Neuronal stem cell (in vitro differentiated cells): ENCODE data around the gene MDK.
A peak's percentile ranks its signal among the peaks of the same experiment; 100 is the strongest.

Source experiments
- DNase-seq: peaks from one replicate; pipeline ENCODE4 v3.0.0-alpha.2; 2013; ENCODE audit warnings: low spot score
- H2AFZ ChIP-seq: one replicate; pipeline ENCODE4 v1.6.1; 2013; ENCODE audit warnings: mild to moderate bottlenecking, low read length, inconsistent platforms
- H2AK5ac ChIP-seq: 2 replicates; pipeline ENCODE4 v1.6.1; 2013; ENCODE audit warnings: low read depth, mild to moderate bottlenecking, inconsistent platforms, low read length, moderate library complexity, mixed read lengths
- H2BK120ac ChIP-seq: 2 replicates; pipeline ENCODE4 v1.6.1; 2013; ENCODE audit warnings: low read depth, mild to moderate bottlenecking, inconsistent platforms, low read length, moderate library complexity, mixed read lengths
- H2BK12ac ChIP-seq: one replicate; pipeline ENCODE4 v1.6.1; 2013; ENCODE audit warnings: low read length, inconsistent platforms
- H2BK15ac ChIP-seq: 2 replicates; pipeline ENCODE4 v1.6.1; 2013; ENCODE audit warnings: mild to moderate bottlenecking, low read length, inconsistent platforms, mixed read lengths
- H2BK5ac ChIP-seq: one replicate; pipeline ENCODE4 v1.6.1; 2013; ENCODE audit warnings: inconsistent platforms, mild to moderate bottlenecking, low read length, moderate library complexity
- H3K14ac ChIP-seq: one replicate; pipeline ENCODE4 v1.6.1; 2013; ENCODE audit warnings: low read length, inconsistent platforms
- H3K18ac ChIP-seq: 2 replicates; pipeline ENCODE4 v1.6.1; 2013; ENCODE audit warnings: low read length, inconsistent platforms
- H3K23ac ChIP-seq: 2 replicates; pipeline ENCODE4 v1.6.1; 2013; ENCODE audit warnings: low read depth, mild to moderate bottlenecking, mixed read lengths, low read length, inconsistent platforms; ENCODE audit not compliant: poor library complexity
- H3K27ac ChIP-seq: replicated peaks from 3 replicates; pipeline ENCODE4 v1.5.1; 2013; ENCODE audit warnings: low read length, inconsistent platforms
- H3K27me3 ChIP-seq, 3 experiments: 2 replicates each; pipeline ENCODE4 v1.6.1; 2013; ENCODE audit warnings: low read length in 3 of 3, mild to moderate bottlenecking in 2 of 3, inconsistent platforms in 1 of 3, low read depth in 1 of 3, mixed read lengths in 1 of 3, moderate library complexity in 1 of 3; ENCODE audit not compliant: control insufficient read depth in 3 of 3, insufficient read depth in 3 of 3
- H3K36me3 ChIP-seq, 2 donors: replicated peaks in 1 of 2; 2 replicates each; pipeline ENCODE4 v1.6.1; 2013; ENCODE audit warnings: low read length in 2 of 2; ENCODE audit not compliant: control insufficient read depth in 2 of 2, insufficient read depth in 2 of 2
- H3K4ac ChIP-seq: 2 replicates; pipeline ENCODE4 v1.6.1; 2013; ENCODE audit warnings: inconsistent platforms, mild to moderate bottlenecking, low read length, moderate library complexity
- H3K4me1 ChIP-seq, 2 donors: 1 replicate in 1 of 2; 2 replicates in 1 of 2; pipeline ENCODE4 v1.6.1; 2013; ENCODE audit warnings: low read length in 2 of 2, low read depth in 1 of 2; ENCODE audit not compliant: control insufficient read depth in 2 of 2, insufficient read depth in 1 of 2
- H3K4me2 ChIP-seq: one replicate; pipeline ENCODE4 v1.6.1; 2013; ENCODE audit warnings: mild to moderate bottlenecking, low read length, inconsistent platforms; ENCODE audit not compliant: insufficient read depth, poor library complexity, severe bottlenecking
- H3K4me3 ChIP-seq, 2 donors: 2 replicates each; pipeline ENCODE4 v1.5.1; 2013; ENCODE audit warnings: low read length in 2 of 2, mild to moderate bottlenecking in 2 of 2, inconsistent platforms in 1 of 2, moderate library complexity in 1 of 2
- H3K79me1 ChIP-seq: one replicate; pipeline ENCODE4 v1.6.1; 2013; ENCODE audit warnings: low read depth, mild to moderate bottlenecking, inconsistent platforms, low read length, moderate library complexity
- H3K9ac ChIP-seq: one replicate; pipeline ENCODE4 v1.6.1; 2013; ENCODE audit warnings: mild to moderate bottlenecking, low read depth, low read length, inconsistent platforms; ENCODE audit not compliant: poor library complexity
- H3K9me3 ChIP-seq, 2 donors: replicated peaks in 1 of 2; 2 replicates each; pipeline versions ENCODE3 to v1.6.1; 2013; ENCODE audit warnings: low read length in 2 of 2, mild to moderate bottlenecking in 2 of 2, inconsistent platforms in 1 of 2, low read depth in 1 of 2, mixed read lengths in 1 of 2, moderate library complexity in 1 of 2; ENCODE audit not compliant: control insufficient read depth in 2 of 2, insufficient read depth in 1 of 2
- H4K8ac ChIP-seq: one replicate; pipeline ENCODE4 v1.6.1; 2013; ENCODE audit warnings: low read depth, mild to moderate bottlenecking, inconsistent platforms, low read length, moderate library complexity
- H4K91ac ChIP-seq: one replicate; pipeline ENCODE4 v1.6.1; 2013; ENCODE audit warnings: low read length, low read depth, mild to moderate bottlenecking, inconsistent platforms; ENCODE audit not compliant: poor library complexity
- WGBS, 2 donors: extraction: QIAGEN DNeasy Blood & Tissue Kit; methylation state at CpG; one replicate each; pipeline ENCODE4 v1.1.7; 2013; ENCODE audit warnings: missing lambda C conversion rate in 2 of 2, mixed read lengths in 1 of 2; ENCODE audit not compliant: insufficient read length in 2 of 2, insufficient replicate concordance in 1 of 2; ENCODE audit errors: extremely low coverage in 2 of 2; 5-methylcytosine and 5-hydroxymethylcytosine counted together

MDK gene

DNA sequence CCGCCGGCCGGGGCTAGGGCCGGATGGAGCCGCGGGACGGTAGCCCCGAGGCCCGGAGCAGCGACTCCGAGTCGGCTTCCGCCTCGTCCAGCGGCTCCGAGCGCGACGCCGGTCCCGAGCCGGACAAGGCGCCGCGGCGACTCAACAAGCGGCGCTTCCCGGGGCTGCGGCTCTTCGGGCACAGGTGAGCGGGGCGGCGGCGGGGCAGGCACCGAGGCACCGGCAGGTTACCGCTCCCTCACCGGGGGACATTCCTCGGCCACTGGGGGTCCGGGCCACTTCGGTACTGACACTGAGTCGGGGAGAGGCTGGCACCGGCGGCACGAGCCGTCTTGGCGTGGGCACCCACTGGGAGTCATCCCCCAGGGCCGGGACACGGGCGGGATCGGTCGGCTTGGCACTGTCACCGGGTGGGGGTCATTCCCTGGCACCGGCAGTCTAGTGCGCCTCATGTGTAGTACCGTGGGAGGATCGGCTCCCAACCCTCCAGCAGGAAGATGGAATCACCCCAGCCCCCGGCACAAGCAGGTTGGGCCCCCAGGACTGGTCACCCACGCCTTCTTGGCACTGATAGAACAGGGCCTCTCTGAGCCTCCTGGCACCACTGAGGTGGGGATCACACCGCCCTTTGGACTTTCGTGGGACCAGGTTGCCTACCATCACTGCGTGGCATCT lies 33.7 kb upstream of the MDK start:
- peak overlapping the region; percentile 66 for H2AK5ac ChIP-seq
- H4K91ac ChIP-seq: no peak overlapping the region
- H3K36me3 ChIP-seq: peaks cover 0 to 4% of the 10 kb centered on the region in 2 donors
- H3K9me3 ChIP-seq: no peaks in the 10 kb centered on the region
- H4K8ac ChIP-seq: no peak overlapping the region
- no peak overlapping the region for H2BK12ac ChIP-seq
- H2AFZ ChIP-seq: peak overlapping the region; percentile 77
- peak overlapping the region; percentile 94 for H3K9ac ChIP-seq
- H3K27me3 ChIP-seq: peaks cover 0 to 5% (median 0%) of the 10 kb centered on the region in 3 experiments
- WGBS, 2 donors: no CpG with 5 or more reads among the region's 63 CpGs
- H2BK120ac ChIP-seq: no peak overlapping the region
- H3K14ac ChIP-seq: peak overlapping the region; percentile 97
- H3K4me3 ChIP-seq: peak overlapping the region; percentile 75 to 88
- no peak overlapping the region for H3K27ac ChIP-seq
- no peak overlapping the region for H3K4ac ChIP-seq
- H2BK5ac ChIP-seq: peak overlapping the region; percentile 47
- H3K79me1 ChIP-seq: peaks cover 14% of the 10 kb centered on the region
- peak overlapping the region; percentile 95 for H3K4me2 ChIP-seq
- H3K23ac ChIP-seq: peak overlapping the region; percentile 87
- peak overlapping the region; percentile 30 for H2BK15ac ChIP-seq
- peak overlapping the region; percentile 94 for H3K18ac ChIP-seq
- peaks cover 13 to 23% of the 10 kb centered on the region in 2 donors for H3K4me1 ChIP-seq
- DNase-seq: no peak

DNA sequence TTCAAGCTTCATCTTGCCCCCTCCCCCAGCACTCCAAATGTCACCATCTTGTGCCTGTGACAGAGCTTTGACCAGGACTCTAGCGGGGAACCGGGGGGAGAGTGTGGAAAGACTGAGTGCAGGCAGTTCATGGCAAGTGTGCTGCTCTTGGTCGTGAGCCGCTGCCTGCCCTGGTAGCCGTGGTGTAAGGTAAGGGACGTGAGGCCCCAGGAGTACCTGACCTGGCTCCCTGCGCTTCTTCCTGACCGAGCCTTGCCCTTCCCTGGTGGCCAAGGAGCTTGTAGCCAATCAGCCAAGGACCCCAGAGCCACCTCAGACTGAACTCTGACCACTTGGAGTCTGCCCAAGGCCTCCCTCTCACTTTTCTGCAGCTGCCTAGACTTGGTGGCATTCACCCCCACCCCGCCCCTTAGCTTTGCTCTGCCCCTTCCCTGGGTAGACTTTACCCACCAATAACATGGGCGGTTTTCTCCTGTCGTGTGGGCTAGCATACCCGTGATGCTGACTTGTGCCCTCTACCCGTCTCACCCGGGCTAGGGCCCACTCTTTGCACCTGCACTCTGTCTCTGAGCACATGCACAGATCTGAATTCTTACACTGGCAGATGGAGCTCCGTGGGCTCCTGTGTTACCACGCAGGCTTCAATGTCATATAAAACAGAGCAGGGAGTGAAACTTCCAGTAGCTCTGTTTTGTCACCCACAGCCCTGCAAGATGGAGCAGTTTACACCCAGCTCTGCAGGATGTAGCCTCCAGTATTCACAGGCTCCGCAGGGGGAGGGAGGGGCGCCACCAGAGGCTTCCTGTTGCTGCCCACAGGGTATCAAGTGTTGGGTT lies 32.7 kb upstream of the MDK start:
- Histone ChIP-seq H4K91ac (no peak overlapping the region), H3K4ac (no peak overlapping the region), H3K4me1 (peaks cover 18 to 23% of the 10 kb centered on the region in 2 donors), H3K9me3 (no peaks in the 10 kb centered on the region), H2BK15ac (no peak overlapping the region), H4K8ac (no peak overlapping the region), H3K4me3 (peak overlapping the region in 1 of 2 donors; percentile 75), H3K27me3 (peaks cover 0 to 5% (median 0%) of the 10 kb centered on the region in 3 experiments), H3K18ac (no peak overlapping the region), H2AFZ (no peak overlapping the region), H3K36me3 (peaks cover 0 to 4% of the 10 kb centered on the region in 2 donors), H3K27ac (no peak overlapping the region), H3K9ac (no peak overlapping the region), H3K23ac (no peak overlapping the region), H2BK120ac (no peak overlapping the region), H2AK5ac (no peak overlapping the region), H3K79me1 (peaks cover 15% of the 10 kb centered on the region), H3K14ac (no peak overlapping the region), H3K4me2 (no peak overlapping the region), H2BK12ac (no peak overlapping the region), H2BK5ac (no peak overlapping the region)
- no peak for DNase-seq
- WGBS, 2 donors: no CpG with 5 or more reads among the region's 18 CpGs

DNA sequence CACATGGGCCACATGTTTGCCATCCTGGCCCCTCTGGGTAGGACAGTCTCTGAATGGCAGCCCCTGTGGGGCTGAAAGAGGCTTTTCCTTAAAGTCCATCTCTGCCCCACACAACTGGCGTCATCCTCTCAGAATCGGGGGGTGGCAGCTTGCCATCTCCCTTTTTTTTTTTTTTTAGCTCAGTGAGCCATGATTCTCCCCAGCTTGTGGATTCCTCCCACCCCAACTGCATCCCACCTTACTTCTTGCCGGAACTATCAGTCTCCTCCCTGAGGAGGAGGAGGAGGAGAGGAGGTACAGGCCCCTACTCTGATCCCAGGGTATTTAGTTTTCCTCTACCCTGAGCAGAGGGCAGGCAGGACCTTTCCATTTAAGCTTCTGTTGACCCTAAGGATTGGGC lies 30.8 kb upstream of the MDK start:
- Histone ChIP-seq H2BK5ac (no peak overlapping the region), H3K9me3 (no peaks in the 10 kb centered on the region), H3K4me2 (no peak overlapping the region), H3K36me3 (peaks cover 0 to 8% of the 10 kb centered on the region in 2 donors), H2AFZ (no peak overlapping the region), H3K27ac (no peak overlapping the region), H3K4me1 (peaks cover 14 to 23% of the 10 kb centered on the region in 2 donors), H3K14ac (no peak overlapping the region), H3K9ac (no peak overlapping the region), H2BK12ac (no peak overlapping the region), H3K23ac (no peak overlapping the region), H4K8ac (no peak overlapping the region), H2AK5ac (no peak overlapping the region), H3K27me3 (peaks cover 0 to 5% (median 0%) of the 10 kb centered on the region in 3 experiments), H2BK15ac (no peak overlapping the region), H3K4me3 (no peak overlapping the region), H3K4ac (no peak overlapping the region), H3K79me1 (peaks cover 15% of the 10 kb centered on the region), H4K91ac (no peak overlapping the region), H3K18ac (no peak overlapping the region), H2BK120ac (no peak overlapping the region)
- DNase-seq: no peak
- whole genome bisulfite sequencing, 2 donors: no CpG with 5 or more reads among the region's 3 CpGs

DNA sequence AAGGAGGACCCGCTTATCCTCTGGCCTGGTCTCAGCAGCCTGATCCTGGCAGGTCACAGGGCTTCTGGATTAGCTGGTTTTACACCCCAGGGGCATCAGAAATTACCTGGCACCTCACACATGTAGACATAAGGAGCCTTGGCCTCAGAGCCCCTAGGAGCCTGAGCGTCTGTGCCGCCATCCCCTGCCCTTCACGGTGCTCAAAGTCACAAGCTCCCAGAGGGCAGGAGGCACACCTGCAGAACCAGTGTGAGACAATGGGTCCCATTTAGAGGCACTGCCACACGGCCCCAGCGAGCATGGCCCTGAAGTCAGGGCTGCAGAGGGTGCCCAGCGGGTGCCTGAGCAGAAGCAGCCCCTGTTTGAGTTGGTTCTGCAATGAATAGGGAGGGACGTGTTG lies 30.3 kb upstream of the MDK start:
- Histone ChIP-seq H3K36me3 (peaks cover 0 to 8% of the 10 kb centered on the region in 2 donors), H2AFZ (no peak overlapping the region), H3K18ac (peak overlapping the region; percentile 52), H3K4ac (no peak overlapping the region), H4K91ac (no peak overlapping the region), H3K4me2 (no peak overlapping the region), H3K27ac (no peak overlapping the region), H3K4me3 (no peak overlapping the region), H2AK5ac (no peak overlapping the region), H2BK5ac (no peak overlapping the region), H4K8ac (no peak overlapping the region), H3K14ac (no peak overlapping the region), H3K4me1 (peaks cover 14 to 24% of the 10 kb centered on the region in 2 donors), H2BK120ac (no peak overlapping the region), H3K79me1 (peaks cover 15% of the 10 kb centered on the region), H3K23ac (no peak overlapping the region), H2BK12ac (no peak overlapping the region), H3K9ac (peak overlapping the region; percentile 76), H2BK15ac (no peak overlapping the region), H3K27me3 (peaks cover 0 to 5% (median 0%) of the 10 kb centered on the region in 3 experiments), H3K9me3 (no peaks in the 10 kb centered on the region)
- WGBS, 2 donors: no CpG with 5 or more reads among the region's 8 CpGs
- no peak for DNase-seq
